Tibial nerve (tissue), 4 donors: Measurements from ENCODE around the gene PRKAR1B. TPM values are rescaled to one million over a fixed set of nuclear protein-coding genes. Genes with fewer than 3 reads are reported as not detected.

Experiments
- DNase-seq, 2 donors: peaks; one replicate each; pipeline ENCODE4 v3.0.0-alpha.2; 2019; ENCODE audit warnings: low spot score in 2 of 2
- H3K27ac ChIP-seq, 4 donors: fragments of 200-600 bp; sonication (generic) in 3 of 4; one replicate each; pipeline ENCODE4 v1.5.1; 2017 to 2019; ENCODE audit warnings: mild to moderate bottlenecking in 1 of 4
- H3K27me3 ChIP-seq, 2 donors: fragments of 200-600 bp; sonication (generic) in 1 of 2; one replicate each; pipeline versions ENCODE4 v1.5.1 to v1.6.0; 2017 to 2019
- H3K36me3 ChIP-seq, 3 donors: fragments of 200-600 bp; sonication (generic); one replicate each; pipeline ENCODE4 v1.5.1; 2018 to 2019
- H3K4me1 ChIP-seq, 4 donors: fragments of 200-600 bp; sonication (generic) in 3 of 4; one replicate each; pipeline ENCODE4 v1.5.1; 2017 to 2019
- H3K4me3 ChIP-seq, 4 donors: fragments of 200-600 bp; sonication (generic) in 3 of 4; one replicate each; pipeline ENCODE4 v1.5.1; 2017 to 2019; ENCODE audit warnings: mild to moderate bottlenecking in 1 of 4, moderate library complexity in 1 of 4
- H3K9me3 ChIP-seq, 4 donors: fragments of 200-600 bp; sonication (generic) in 3 of 4; one replicate each; pipeline ENCODE4 v1.5.1; 2017 to 2019
- EP300 ChIP-seq, 2 donors: sonication (generic); formaldehyde crosslinking; IDR thresholded peaks; one replicate each; pipeline ENCODE4 v1.6.1; 2017; ENCODE audit warnings: antibody characterized with exemption in 2 of 2, mild to moderate bottlenecking in 1 of 2
- POLR2A ChIP-seq, 2 donors: fragments of 450-650 bp; IDR thresholded peaks; one replicate each; pipeline ENCODE4 v1.6.1; 2017; ENCODE audit warnings: antibody characterized with exemption in 2 of 2, mild to moderate bottlenecking in 2 of 2, moderate library complexity in 2 of 2
- WGBS, 2 donors: methylation state at CpG; one replicate each; pipeline ENCODE4 v1.1.5; 2018; 5-methylcytosine and 5-hydroxymethylcytosine counted together
- total RNA-seq, 4 donors: library from RNA; depleted of rRNA; stranded (reverse); fragments of >200 nt; gene quantifications; one replicate each; pipeline ENCODE4 v1.1.0, GENCODE V29; 2016
- TF ChIP-seq, protein P1 (sequence below), 5 experiments: fragments of 200-600 bp in 3 of 5; fragments of 450-650 bp in 2 of 5; sonication (generic) in 3 of 5; IDR thresholded peaks; one replicate each; pipeline ENCODE4 v1.5.1; 2016 to 2019; ENCODE audit warnings: antibody characterized with exemption in 5 of 5, mild to moderate bottlenecking in 3 of 5, moderate library complexity in 2 of 5

PRKAR1B gene
- total RNA-seq, 4 donors from 2014 or later = 2.7 to 12.3 (median 4.8) TPM

DNA sequence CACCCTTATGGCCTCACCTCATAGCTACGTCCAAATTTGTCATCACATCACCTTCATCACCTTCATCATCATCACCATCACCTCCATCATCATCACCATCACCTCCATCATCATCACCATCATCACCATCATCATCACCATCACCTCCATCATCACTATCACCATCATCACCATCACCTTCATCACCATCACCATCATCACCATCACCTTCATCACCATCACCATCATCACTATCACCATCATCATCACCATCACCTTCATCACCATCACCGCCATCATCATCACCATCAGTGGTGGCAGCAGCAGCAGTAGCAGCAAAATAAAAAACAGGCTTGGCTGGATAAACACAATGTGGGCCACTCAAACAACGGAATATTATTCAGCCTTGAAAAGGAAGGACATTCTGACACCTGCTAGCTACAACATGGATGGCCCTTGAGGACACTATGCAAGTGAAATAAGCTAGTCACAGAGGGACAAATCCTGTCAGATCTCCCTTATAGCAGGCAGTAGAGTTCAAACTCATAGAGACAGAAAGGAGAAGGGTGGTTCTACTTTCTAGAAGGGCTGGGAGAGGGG, 159.7 kb downstream of the PRKAR1B start:
- no peak for TF ChIP-seq POLR2A (IDR thresholded peaks at IDR 0.05)
- no peak for TF ChIP-seq EP300 (IDR thresholded peaks at IDR 0.05)
- TF ChIP-seq, protein P1, sequence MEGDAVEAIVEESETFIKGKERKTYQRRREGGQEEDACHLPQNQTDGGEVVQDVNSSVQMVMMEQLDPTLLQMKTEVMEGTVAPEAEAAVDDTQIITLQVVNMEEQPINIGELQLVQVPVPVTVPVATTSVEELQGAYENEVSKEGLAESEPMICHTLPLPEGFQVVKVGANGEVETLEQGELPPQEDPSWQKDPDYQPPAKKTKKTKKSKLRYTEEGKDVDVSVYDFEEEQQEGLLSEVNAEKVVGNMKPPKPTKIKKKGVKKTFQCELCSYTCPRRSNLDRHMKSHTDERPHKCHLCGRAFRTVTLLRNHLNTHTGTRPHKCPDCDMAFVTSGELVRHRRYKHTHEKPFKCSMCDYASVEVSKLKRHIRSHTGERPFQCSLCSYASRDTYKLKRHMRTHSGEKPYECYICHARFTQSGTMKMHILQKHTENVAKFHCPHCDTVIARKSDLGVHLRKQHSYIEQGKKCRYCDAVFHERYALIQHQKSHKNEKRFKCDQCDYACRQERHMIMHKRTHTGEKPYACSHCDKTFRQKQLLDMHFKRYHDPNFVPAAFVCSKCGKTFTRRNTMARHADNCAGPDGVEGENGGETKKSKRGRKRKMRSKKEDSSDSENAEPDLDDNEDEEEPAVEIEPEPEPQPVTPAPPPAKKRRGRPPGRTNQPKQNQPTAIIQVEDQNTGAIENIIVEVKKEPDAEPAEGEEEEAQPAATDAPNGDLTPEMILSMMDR (IDR thresholded peaks at IDR 0.05) = no peak
- WGBS, 2 donors = 97 to 100% methylated on average over 2 of the region's 3 CpGs
- Histone ChIP-seq H3K27ac (no peak overlapping the region), H3K27me3 (no peaks in the 10 kb centered on the region), H3K36me3 (no peaks in the 10 kb centered on the region), H3K9me3 (no peaks in the 10 kb centered on the region), H3K4me1 (peaks cover 0 to 14% (median 0%) of the 10 kb centered on the region in 4 donors), H3K4me3 (no peak overlapping the region)
- DNase-seq = no peak

DNA sequence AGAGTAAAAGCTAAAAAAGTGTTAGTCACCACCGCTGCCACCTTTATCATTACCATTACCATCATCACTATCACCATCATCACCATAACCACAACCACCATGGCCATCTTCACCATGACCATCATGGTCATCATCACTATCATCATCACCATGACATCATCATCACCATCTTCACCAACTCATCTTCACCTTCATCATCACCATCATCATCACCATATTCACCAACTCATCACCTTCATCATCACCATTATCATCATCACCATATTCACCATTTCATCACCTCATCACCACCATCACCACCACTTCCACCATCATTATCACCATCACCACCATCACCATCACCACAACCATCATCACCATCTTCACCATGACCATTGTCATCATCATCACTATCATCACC, 161.0 kb downstream of the PRKAR1B start:
- 96 to 100% methylated on average over 1 of the region's 1 CpG for WGBS, 2 donors
- H3K4me1 ChIP-seq = peaks cover 0 to 14% (median 0%) of the 10 kb centered on the region in 4 donors
- no peaks in the 10 kb centered on the region for H3K27me3 ChIP-seq
- no peaks in the 10 kb centered on the region for H3K36me3 ChIP-seq
- H3K4me3 ChIP-seq = no peak overlapping the region
- TF ChIP-seq EP300 (IDR thresholded peaks at IDR 0.05) (no peak), POLR2A (IDR thresholded peaks at IDR 0.05) (no peak)
- TF ChIP-seq, protein P1 (IDR thresholded peaks at IDR 0.05) = no peak
- no peaks in the 10 kb centered on the region for H3K9me3 ChIP-seq
- no peak for DNase-seq
- H3K27ac ChIP-seq = no peak overlapping the region

DNA sequence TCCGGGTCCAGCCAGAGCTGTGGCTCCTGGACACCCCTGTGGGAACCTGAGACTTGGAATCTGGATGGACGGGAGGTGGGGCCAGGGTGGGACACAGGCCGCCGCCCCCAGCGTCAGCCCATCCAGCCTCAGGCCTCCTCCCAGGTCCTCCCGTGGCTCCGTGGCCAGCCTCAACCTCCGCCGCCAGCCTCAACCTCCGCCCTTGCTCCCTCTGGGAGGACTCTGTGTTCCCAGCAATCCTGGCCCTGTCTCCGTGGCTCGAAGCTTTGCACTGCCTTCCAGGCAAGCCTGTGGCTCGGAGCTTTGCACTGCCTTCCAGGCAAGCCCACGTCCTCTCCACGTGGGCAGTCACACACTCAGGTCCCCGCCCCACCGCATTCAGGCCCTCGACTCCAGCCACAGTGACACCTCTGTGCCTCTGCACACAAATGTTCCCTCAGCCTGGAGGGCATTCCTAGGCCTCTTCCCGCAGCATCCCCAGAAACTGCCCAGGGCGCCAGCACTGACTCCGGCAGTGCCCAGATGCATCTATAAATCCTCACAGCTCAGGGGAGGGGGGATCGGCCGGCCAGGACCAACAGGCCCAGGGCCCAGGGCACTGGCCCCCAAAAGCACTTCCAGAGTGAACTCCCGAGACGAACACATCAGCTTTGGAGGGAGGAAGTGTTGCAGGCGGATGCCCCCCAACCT, 162.8 kb downstream of the PRKAR1B start:
- Histone ChIP-seq H3K27ac (no peak overlapping the region), H3K4me1 (peaks cover 0 to 7% (median 0%) of the 10 kb centered on the region in 4 donors), H3K9me3 (no peaks in the 10 kb centered on the region), H3K4me3 (no peak overlapping the region), H3K27me3 (no peaks in the 10 kb centered on the region), H3K36me3 (no peaks in the 10 kb centered on the region)
- no peak for DNase-seq
- TF ChIP-seq, protein P1 (IDR thresholded peaks at IDR 0.05) = no peak
- TF ChIP-seq EP300 (IDR thresholded peaks at IDR 0.05) = no peak
- TF ChIP-seq POLR2A (IDR thresholded peaks at IDR 0.05) = no peak
- WGBS, 2 donors = 75 to 77% methylated on average over 22 to 26 of the region's 26 CpGs

DNA sequence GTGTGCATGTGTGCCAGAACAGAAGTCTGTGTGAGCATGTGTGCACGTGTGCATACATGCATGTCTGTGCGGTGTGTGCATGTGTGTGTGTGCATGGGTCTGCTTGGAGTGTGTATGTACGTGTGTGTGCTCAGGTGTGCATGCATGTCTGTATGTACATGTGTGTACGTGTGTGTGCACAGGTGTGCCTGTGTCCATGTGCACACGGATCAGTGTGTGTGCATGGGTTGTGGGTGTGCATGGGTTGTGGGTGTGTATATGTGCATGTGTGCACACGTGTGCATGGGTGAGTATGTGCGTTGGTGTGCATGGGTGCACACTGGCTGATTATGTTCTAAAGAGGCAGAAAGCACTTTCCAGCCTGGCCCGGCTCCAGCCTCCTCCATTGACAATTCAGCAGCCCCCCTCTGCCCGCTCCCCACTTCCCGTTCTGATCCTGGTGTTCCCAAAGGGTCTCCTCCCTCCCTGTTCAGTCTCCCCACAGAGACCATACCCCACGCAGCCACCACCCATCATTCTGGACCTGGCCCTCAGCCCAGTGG, 163.4 kb downstream of the PRKAR1B start:
- Histone ChIP-seq H3K9me3 (no peaks in the 10 kb centered on the region), H3K4me3 (no peak overlapping the region), H3K27me3 (no peaks in the 10 kb centered on the region), H3K36me3 (no peaks in the 10 kb centered on the region), H3K27ac (no peak overlapping the region), H3K4me1 (peaks cover 0 to 7% (median 0%) of the 10 kb centered on the region in 4 donors)
- TF ChIP-seq EP300 (IDR thresholded peaks at IDR 0.05) = no peak
- no peak for TF ChIP-seq POLR2A (IDR thresholded peaks at IDR 0.05)
- TF ChIP-seq, protein P1 (IDR thresholded peaks at IDR 0.05) = no peak
- 82 to 84% methylated on average over 11 of the region's 11 CpGs for WGBS, 2 donors
- no peak for DNase-seq
